K562 (cell line): ENCODE results near the gene SORCS2. TPM values are rescaled to one million over a fixed set of nuclear protein-coding genes. Genes with fewer than 3 reads are reported as not detected.

Source experiments
- ATAC-seq: fragments of 200-7000 bp; cut with Tn5 transposase; 3 replicates; pipeline ENCODE4 v1.9.1; 2020; ENCODE audit warnings: moderate library complexity
- BruUV-seq: library from RNA; stranded (reverse); fragments of 400-500 nt; replicated peaks from 2 replicates; lab custom pipeline; 2021; lab: Mats Ljungman, UMichigan
- CTCF ChIA-PET: fragments of 300-600 bp; formaldehyde crosslinking; extraction: SDS; loops from one replicate; lab custom pipeline; 2021; ENCODE audit warnings: low intra/inter-chr PET ratio; lab: Yijun Ruan, JAX
- POLR2A ChIA-PET: fragments of 300-600, 350-650 bp; sonication (Branson Sonifier 250); formaldehyde crosslinking; extraction: SDS; loops from one replicate; lab custom pipeline; 2021; ENCODE audit warnings: antibody characterized with exemption, inconsistent platforms; lab: Yijun Ruan, JAX
- DNase-seq, 4 experiments: peaks; one replicate each; pipeline versions ENCODE4 v3.0.0 to v3.0.0-alpha.2; 2011 to 2018; ENCODE audit warnings: low spot score in 3 of 4, mixed read lengths in 3 of 4; ENCODE audit errors: extremely low read depth in 1 of 4
- FAIRE-seq: peaks from 2 replicates; lab custom pipeline; 2011; peaks lifted over from hg19 to GRCh38; lab: Jason Lieb, UNC
- H2AFZ ChIP-seq: 2 replicates; pipeline ENCODE4 v1.6.0; 2011; ENCODE audit warnings: low read depth, low read length, control low read depth, inconsistent platforms
- H3K27ac ChIP-seq: fragments of 200-600 bp; 3 replicates; pipeline ENCODE4 v1.8.0; 2011; ENCODE audit warnings: low read depth, mild to moderate bottlenecking, control low read depth, inconsistent platforms, low read length, moderate library complexity, mixed read lengths; ENCODE audit errors: extremely low read depth
- H3K27me3 ChIP-seq, 2 experiments: fragments of 300-600 bp in 1 of 2; 2 replicates in 1 of 2; 3 replicates in 1 of 2; pipeline versions ENCODE4 v1.6.0 to v1.8.0; 2011; ENCODE audit warnings: inconsistent platforms in 2 of 2, low read length in 2 of 2, mild to moderate bottlenecking in 1 of 2, mixed read lengths in 1 of 2, moderate library complexity in 1 of 2; ENCODE audit not compliant: control insufficient read depth in 2 of 2, insufficient read depth in 2 of 2
- H3K36me3 ChIP-seq: fragments of 300-600 bp; 3 replicates; pipeline ENCODE4 v1.8.0; 2011; ENCODE audit warnings: mild to moderate bottlenecking, low read length, inconsistent platforms; ENCODE audit not compliant: control insufficient read depth, insufficient read depth
- H3K4me1 ChIP-seq, 2 experiments: fragments of 200-600 bp in 1 of 2; replicated peaks in 1 of 2; 2 replicates in 1 of 2; 3 replicates in 1 of 2; pipeline versions ENCODE4 v1.5.1 to v1.8.0; 2011; ENCODE audit warnings: inconsistent platforms in 2 of 2, low read length in 2 of 2, mild to moderate bottlenecking in 1 of 2, mixed read lengths in 1 of 2, moderate library complexity in 1 of 2; ENCODE audit not compliant: control insufficient read depth in 2 of 2, insufficient read depth in 2 of 2
- H3K4me2 ChIP-seq: 2 replicates; pipeline ENCODE4 v1.6.1; 2011; ENCODE audit warnings: low read length, control low read depth, inconsistent platforms, mixed read lengths; ENCODE audit not compliant: insufficient read depth
- H3K4me3 ChIP-seq: fragments of 200-600 bp; sonication (generic), shearing (Covaris generic); 2 replicates; pipeline ENCODE4 v1.5.1; 2016; ENCODE audit warnings: control low read depth, inconsistent platforms
- H3K79me2 ChIP-seq: fragments of 200-600 bp; 3 replicates; pipeline ENCODE4 v1.8.0; 2011; ENCODE audit warnings: low read length, inconsistent platforms; ENCODE audit not compliant: control insufficient read depth, insufficient read depth
- H3K9ac ChIP-seq, 2 experiments: 2 replicates each; pipeline versions ENCODE4 v1.6.0 to v1.6.1; 2011; ENCODE audit warnings: low read depth in 2 of 2, low read length in 2 of 2, control low read depth in 1 of 2, inconsistent platforms in 1 of 2, mild to moderate bottlenecking in 1 of 2, mixed read lengths in 1 of 2; ENCODE audit not compliant: insufficient read depth in 1 of 2
- H3K9me1 ChIP-seq: one replicate; pipeline ENCODE4 v1.6.0; 2011; ENCODE audit warnings: inconsistent platforms, mild to moderate bottlenecking, low read length, moderate library complexity; ENCODE audit not compliant: control insufficient read depth, insufficient read depth
- H3K9me3 ChIP-seq: replicated peaks from 2 replicates; pipeline ENCODE4 v1.5.1; 2011; ENCODE audit warnings: low read depth, low read length, inconsistent platforms; ENCODE audit not compliant: control insufficient read depth, insufficient read depth
- H4K20me1 ChIP-seq: replicated peaks from 2 replicates; pipeline ENCODE4 v1.6.1; 2011; ENCODE audit warnings: low read length, inconsistent platforms, mixed read lengths; ENCODE audit not compliant: control insufficient read depth, insufficient read depth
- KDM1A ChIP-seq, 2 experiments: fragments of 450-650 bp; IDR thresholded peaks; 2 replicates each; pipeline ENCODE4 v1.6.1; 2016; ENCODE audit warnings: mild to moderate bottlenecking in 2 of 2
- NFIC ChIP-seq: fragments of 450-650 bp; IDR thresholded peaks from 2 replicates; pipeline ENCODE4 v1.6.1; 2017; ENCODE audit warnings: mild to moderate bottlenecking, inconsistent platforms
- NUFIP1 ChIP-seq: fragments of 450-650 bp; IDR thresholded peaks from 2 replicates; pipeline ENCODE4 v1.6.1; 2018; ENCODE audit not compliant: partially characterized antibody
- PHB ChIP-seq: fragments of 250-450 bp; sonication (Bioruptor Pico); IDR thresholded peaks from 2 replicates; pipeline ENCODE4 v1.5.0; 2021
- RBM15 ChIP-seq: fragments of 200-400 bp; formaldehyde crosslinking; IDR thresholded peaks from 2 replicates; pipeline ENCODE4 v1.6.1; 2018; ENCODE audit warnings: mild to moderate bottlenecking, low read length, moderate library complexity; ENCODE audit not compliant: insufficient read depth
- SPI1 ChIP-seq: IDR thresholded peaks from 2 replicates; pipeline ENCODE4 v1.6.1; 2011; ENCODE audit warnings: low read depth, low read length, control low read depth, borderline replicate concordance
- SRSF3 ChIP-seq: fragments of 200-400 bp; formaldehyde crosslinking; IDR thresholded peaks from 2 replicates; pipeline ENCODE4 v1.6.1; 2016; ENCODE audit warnings: mild to moderate bottlenecking, low read length, moderate library complexity; ENCODE audit not compliant: insufficient read depth
- ZNF444 ChIP-seq: fragments of 250-450 bp; sonication (Bioruptor Pico); IDR thresholded peaks from 2 replicates; pipeline ENCODE4 v1.4.0; 2020; ENCODE audit warnings: mild to moderate bottlenecking, moderate library complexity
- WGBS: fragments of 100-300 bp; shearing (Covaris generic); methylation state at CpG from one replicate; pipeline ENCODE4 v1.1.6; 2016; ENCODE audit warnings: low coverage, mixed read lengths; ENCODE audit not compliant: insufficient coverage; ENCODE audit errors: missing lambda C conversion rate; 5-methylcytosine and 5-hydroxymethylcytosine counted together
- in situ Hi-C: fragments of 300-500 bp; cut with MboI; formaldehyde crosslinking; loops from 4 replicates; pipeline ENCODE4 v1.15.0; 2018; ENCODE audit warnings: inconsistent platforms, mixed read lengths
- intact Hi-C: fragments of 100-400 bp; cut with micrococcal nuclease; formaldehyde crosslinking; loops from 2 replicates; pipeline ENCODE4 v1.14.2; 2022
- polyA plus RNA-seq, 8 experiments: library from polyadenylated mRNA; depleted of rRNA in 4 of 8; stranded (reverse) in 5 of 8; unstranded in 3 of 8; fragments of >200 nt; fragmentation: Nextera tagmentation in 2 of 8; fragmentation: Illumina TruSeq in 1 of 8; extraction: Ambion mirVana in 2 of 8; extraction: Trizol in 1 of 8; gene quantifications; 2 replicates each; pipeline versions ENCODE4 v1.2.1 to v1.2.3, GENCODE V29; 2011 to 2014; ENCODE audit warnings: inconsistent platforms in 1 of 8, missing spikeins in 1 of 8
- total RNA-seq, 7 experiments: library from RNA; depleted of rRNA in 6 of 7; stranded (reverse); fragments of >200 nt in 6 of 7; fragmentation: Illumina TruSeq in 2 of 7; extraction: Trizol in 2 of 7; gene quantifications; 2 replicates each; pipeline versions ENCODE4 v1.2.1 to v1.2.3, GENCODE V29; 2011 to 2021; ENCODE audit warnings: low replicate concordance in 1 of 7
- TF ChIP-seq, protein P1 (sequence below), 2 experiments: IDR thresholded peaks; 2 replicates each; pipeline ENCODE4 v1.6.1; 2012; ENCODE audit warnings: improper control_type of control experiment in 2 of 2, low read depth in 2 of 2, low read length in 2 of 2, borderline replicate concordance in 1 of 2
- TF ChIP-seq, protein P2 (sequence below): fragments of 450-650 bp; IDR thresholded peaks from 2 replicates; pipeline ENCODE4 v1.6.1; 2016; ENCODE audit warnings: mild to moderate bottlenecking, moderate library complexity

Gene SORCS2
- total and polyA plus RNA-seq, 9 of the 15 experiments (the other 6 are each of a cell fraction or from before 2014, with no cell fraction given), result not detected

DNA sequence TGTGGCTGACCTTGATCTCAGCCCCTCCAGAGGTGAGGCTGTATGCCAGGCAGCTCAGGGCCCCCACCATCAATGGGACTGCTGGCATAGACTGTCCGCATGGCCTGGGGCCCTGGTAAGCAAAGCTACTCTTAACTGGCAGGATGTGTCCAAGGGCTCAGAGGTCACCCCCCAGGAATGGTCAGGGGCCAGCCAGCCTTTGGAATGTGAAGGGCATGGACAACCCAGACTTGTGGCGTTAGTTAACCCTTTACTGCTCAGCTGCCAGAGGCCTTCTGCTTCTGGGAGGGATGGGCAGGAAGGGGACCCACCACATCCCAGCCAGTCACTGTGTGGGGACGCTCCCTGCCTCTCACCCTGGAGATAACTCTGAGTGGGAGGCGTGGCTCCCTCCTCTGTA is 322.5 kb downstream of the SORCS2 start:
- H3K9ac ChIP-seq, result no peak overlapping the region
- 6% methylated on average over 4 of the region's 4 CpGs for WGBS
- H3K79me2 ChIP-seq, result no peaks in the 10 kb centered on the region
- peaks cover 23% of the 10 kb centered on the region for H4K20me1 ChIP-seq
- ChIA-PET POLR2A (interaction anchor here (1.1 kb wide), 1 partner anchor 11 kb away, joined by 3 read pairs; no protein-coding TSS in a partner anchor), CTCF (no interaction called here)
- H3K4me3 ChIP-seq, result no peak overlapping the region
- no TSS peak for BruUV-seq
- no peak overlapping the region for H3K27ac ChIP-seq
- peaks cover 14 to 52% of the 10 kb centered on the region in 2 experiments; a peak in 4 of 5 replicates for H3K27me3 ChIP-seq
- DNase-seq (no peak), ATAC-seq (no peak), FAIRE-seq (no peak)
- no peak overlapping the region for H3K4me2 ChIP-seq
- no peaks in the 10 kb centered on the region for H3K9me1 ChIP-seq
- in situ Hi-C loops, result no loop called here
- H2AFZ ChIP-seq, result no peak overlapping the region
- H3K9me3 ChIP-seq, result no peaks in the 10 kb centered on the region
- intact Hi-C loops, result no loop called here
- no peaks in the 10 kb centered on the region; a peak in 1 of 5 replicates for H3K4me1 ChIP-seq
- H3K36me3 ChIP-seq, result no peaks in the 10 kb centered on the region
- TF ChIP-seq, protein P1, sequence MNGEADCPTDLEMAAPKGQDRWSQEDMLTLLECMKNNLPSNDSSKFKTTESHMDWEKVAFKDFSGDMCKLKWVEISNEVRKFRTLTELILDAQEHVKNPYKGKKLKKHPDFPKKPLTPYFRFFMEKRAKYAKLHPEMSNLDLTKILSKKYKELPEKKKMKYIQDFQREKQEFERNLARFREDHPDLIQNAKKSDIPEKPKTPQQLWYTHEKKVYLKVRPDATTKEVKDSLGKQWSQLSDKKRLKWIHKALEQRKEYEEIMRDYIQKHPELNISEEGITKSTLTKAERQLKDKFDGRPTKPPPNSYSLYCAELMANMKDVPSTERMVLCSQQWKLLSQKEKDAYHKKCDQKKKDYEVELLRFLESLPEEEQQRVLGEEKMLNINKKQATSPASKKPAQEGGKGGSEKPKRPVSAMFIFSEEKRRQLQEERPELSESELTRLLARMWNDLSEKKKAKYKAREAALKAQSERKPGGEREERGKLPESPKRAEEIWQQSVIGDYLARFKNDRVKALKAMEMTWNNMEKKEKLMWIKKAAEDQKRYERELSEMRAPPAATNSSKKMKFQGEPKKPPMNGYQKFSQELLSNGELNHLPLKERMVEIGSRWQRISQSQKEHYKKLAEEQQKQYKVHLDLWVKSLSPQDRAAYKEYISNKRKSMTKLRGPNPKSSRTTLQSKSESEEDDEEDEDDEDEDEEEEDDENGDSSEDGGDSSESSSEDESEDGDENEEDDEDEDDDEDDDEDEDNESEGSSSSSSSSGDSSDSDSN (IDR thresholded peaks at IDR 0.05; ENCODE audit: borderline replicate concordance in 1 of 2, low read depth in 2 of 2, low read length in 2 of 2), result no peak
- no peak for TF ChIP-seq SPI1
- TF ChIP-seq RBM15, result no peak
- TF ChIP-seq NUFIP1, result no peak
- TF ChIP-seq KDM1A (IDR thresholded peaks at IDR 0.05), result no peak
- TF ChIP-seq ZNF444 (CRISPR knock-in tag), result no peak
- TF ChIP-seq PHB, result no peak
- TF ChIP-seq SRSF3, result no peak
- no peak for TF ChIP-seq NFIC
- TF ChIP-seq, protein P2, sequence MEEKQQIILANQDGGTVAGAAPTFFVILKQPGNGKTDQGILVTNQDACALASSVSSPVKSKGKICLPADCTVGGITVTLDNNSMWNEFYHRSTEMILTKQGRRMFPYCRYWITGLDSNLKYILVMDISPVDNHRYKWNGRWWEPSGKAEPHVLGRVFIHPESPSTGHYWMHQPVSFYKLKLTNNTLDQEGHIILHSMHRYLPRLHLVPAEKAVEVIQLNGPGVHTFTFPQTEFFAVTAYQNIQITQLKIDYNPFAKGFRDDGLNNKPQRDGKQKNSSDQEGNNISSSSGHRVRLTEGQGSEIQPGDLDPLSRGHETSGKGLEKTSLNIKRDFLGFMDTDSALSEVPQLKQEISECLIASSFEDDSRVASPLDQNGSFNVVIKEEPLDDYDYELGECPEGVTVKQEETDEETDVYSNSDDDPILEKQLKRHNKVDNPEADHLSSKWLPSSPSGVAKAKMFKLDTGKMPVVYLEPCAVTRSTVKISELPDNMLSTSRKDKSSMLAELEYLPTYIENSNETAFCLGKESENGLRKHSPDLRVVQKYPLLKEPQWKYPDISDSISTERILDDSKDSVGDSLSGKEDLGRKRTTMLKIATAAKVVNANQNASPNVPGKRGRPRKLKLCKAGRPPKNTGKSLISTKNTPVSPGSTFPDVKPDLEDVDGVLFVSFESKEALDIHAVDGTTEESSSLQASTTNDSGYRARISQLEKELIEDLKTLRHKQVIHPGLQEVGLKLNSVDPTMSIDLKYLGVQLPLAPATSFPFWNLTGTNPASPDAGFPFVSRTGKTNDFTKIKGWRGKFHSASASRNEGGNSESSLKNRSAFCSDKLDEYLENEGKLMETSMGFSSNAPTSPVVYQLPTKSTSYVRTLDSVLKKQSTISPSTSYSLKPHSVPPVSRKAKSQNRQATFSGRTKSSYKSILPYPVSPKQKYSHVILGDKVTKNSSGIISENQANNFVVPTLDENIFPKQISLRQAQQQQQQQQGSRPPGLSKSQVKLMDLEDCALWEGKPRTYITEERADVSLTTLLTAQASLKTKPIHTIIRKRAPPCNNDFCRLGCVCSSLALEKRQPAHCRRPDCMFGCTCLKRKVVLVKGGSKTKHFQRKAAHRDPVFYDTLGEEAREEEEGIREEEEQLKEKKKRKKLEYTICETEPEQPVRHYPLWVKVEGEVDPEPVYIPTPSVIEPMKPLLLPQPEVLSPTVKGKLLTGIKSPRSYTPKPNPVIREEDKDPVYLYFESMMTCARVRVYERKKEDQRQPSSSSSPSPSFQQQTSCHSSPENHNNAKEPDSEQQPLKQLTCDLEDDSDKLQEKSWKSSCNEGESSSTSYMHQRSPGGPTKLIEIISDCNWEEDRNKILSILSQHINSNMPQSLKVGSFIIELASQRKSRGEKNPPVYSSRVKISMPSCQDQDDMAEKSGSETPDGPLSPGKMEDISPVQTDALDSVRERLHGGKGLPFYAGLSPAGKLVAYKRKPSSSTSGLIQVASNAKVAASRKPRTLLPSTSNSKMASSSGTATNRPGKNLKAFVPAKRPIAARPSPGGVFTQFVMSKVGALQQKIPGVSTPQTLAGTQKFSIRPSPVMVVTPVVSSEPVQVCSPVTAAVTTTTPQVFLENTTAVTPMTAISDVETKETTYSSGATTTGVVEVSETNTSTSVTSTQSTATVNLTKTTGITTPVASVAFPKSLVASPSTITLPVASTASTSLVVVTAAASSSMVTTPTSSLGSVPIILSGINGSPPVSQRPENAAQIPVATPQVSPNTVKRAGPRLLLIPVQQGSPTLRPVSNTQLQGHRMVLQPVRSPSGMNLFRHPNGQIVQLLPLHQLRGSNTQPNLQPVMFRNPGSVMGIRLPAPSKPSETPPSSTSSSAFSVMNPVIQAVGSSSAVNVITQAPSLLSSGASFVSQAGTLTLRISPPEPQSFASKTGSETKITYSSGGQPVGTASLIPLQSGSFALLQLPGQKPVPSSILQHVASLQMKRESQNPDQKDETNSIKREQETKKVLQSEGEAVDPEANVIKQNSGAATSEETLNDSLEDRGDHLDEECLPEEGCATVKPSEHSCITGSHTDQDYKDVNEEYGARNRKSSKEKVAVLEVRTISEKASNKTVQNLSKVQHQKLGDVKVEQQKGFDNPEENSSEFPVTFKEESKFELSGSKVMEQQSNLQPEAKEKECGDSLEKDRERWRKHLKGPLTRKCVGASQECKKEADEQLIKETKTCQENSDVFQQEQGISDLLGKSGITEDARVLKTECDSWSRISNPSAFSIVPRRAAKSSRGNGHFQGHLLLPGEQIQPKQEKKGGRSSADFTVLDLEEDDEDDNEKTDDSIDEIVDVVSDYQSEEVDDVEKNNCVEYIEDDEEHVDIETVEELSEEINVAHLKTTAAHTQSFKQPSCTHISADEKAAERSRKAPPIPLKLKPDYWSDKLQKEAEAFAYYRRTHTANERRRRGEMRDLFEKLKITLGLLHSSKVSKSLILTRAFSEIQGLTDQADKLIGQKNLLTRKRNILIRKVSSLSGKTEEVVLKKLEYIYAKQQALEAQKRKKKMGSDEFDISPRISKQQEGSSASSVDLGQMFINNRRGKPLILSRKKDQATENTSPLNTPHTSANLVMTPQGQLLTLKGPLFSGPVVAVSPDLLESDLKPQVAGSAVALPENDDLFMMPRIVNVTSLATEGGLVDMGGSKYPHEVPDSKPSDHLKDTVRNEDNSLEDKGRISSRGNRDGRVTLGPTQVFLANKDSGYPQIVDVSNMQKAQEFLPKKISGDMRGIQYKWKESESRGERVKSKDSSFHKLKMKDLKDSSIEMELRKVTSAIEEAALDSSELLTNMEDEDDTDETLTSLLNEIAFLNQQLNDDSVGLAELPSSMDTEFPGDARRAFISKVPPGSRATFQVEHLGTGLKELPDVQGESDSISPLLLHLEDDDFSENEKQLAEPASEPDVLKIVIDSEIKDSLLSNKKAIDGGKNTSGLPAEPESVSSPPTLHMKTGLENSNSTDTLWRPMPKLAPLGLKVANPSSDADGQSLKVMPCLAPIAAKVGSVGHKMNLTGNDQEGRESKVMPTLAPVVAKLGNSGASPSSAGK, result no peak
